Brain microvascular endothelial cell (primary cell): ENCODE results near the gene PHF21A.
"Not testable (repeated sequence)": the region's sequence is repeated elsewhere in the genome, so short reads cannot be mapped to it uniquely, and the experiment has no call there.

Experiments used
- DNase-seq: peaks from one replicate; pipeline ENCODE4 v3.0.0-alpha.2; 2020
- H3K27ac ChIP-seq: fragments of 250-450 bp; sonication (Bioruptor Pico); 2 replicates; pipeline ENCODE4 v1.5.1; 2020; ENCODE audit warnings: mild to moderate bottlenecking, moderate library complexity
- H3K27me3 ChIP-seq: fragments of 250-450 bp; sonication (Bioruptor Pico); replicated peaks from 2 replicates; pipeline ENCODE4 v1.5.1; 2020; ENCODE audit warnings: mild to moderate bottlenecking
- H3K36me3 ChIP-seq: fragments of 250-450 bp; sonication (Bioruptor Pico); replicated peaks from 2 replicates; pipeline ENCODE4 v1.5.1; 2020; ENCODE audit warnings: mild to moderate bottlenecking
- H3K4me3 ChIP-seq: 2 replicates; pipeline ENCODE4 v1.5.1; 2011; ENCODE audit warnings: low read depth, mild to moderate bottlenecking, control low read depth, low read length, moderate library complexity
- in situ Hi-C: cut with HindIII; loops from 2 replicates; pipeline ENCODE4 v1.10.0; 2017; ENCODE audit warnings: low sequenced_read_pairs, low pct_ligation_motif_present
- TF ChIP-seq, protein P1 (sequence below): IDR thresholded peaks from 2 replicates; pipeline ENCODE4 v1.5.1; 2011; ENCODE audit warnings: low read depth, mild to moderate bottlenecking, moderate library complexity, low read length, control low read depth, inconsistent platforms; ENCODE audit errors: missing control alignments

Gene PHF21A

GRCh38 chr11:46119352-46120216 is 1.7 kb downstream of the PHF21A start:
- peak; percentile 62 for DNase-seq
- H3K27me3 ChIP-seq, result no peaks in the 10 kb centered on the region
- H3K4me3 ChIP-seq, result peak overlapping the region; percentile 68
- peak overlapping the region; percentile 46 for H3K27ac ChIP-seq
- no peaks in the 10 kb centered on the region for H3K36me3 ChIP-seq
- in situ Hi-C loops, result no loop called here
- TF ChIP-seq, protein P1, sequence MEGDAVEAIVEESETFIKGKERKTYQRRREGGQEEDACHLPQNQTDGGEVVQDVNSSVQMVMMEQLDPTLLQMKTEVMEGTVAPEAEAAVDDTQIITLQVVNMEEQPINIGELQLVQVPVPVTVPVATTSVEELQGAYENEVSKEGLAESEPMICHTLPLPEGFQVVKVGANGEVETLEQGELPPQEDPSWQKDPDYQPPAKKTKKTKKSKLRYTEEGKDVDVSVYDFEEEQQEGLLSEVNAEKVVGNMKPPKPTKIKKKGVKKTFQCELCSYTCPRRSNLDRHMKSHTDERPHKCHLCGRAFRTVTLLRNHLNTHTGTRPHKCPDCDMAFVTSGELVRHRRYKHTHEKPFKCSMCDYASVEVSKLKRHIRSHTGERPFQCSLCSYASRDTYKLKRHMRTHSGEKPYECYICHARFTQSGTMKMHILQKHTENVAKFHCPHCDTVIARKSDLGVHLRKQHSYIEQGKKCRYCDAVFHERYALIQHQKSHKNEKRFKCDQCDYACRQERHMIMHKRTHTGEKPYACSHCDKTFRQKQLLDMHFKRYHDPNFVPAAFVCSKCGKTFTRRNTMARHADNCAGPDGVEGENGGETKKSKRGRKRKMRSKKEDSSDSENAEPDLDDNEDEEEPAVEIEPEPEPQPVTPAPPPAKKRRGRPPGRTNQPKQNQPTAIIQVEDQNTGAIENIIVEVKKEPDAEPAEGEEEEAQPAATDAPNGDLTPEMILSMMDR, result no peak

- in situ Hi-C loops, result no loop called here
- Histone ChIP-seq H3K36me3 (no peaks in the 10 kb centered on the region), H3K27ac (peak overlapping the region; percentile 46), H3K27me3 (no peaks in the 10 kb centered on the region), H3K4me3 (peak overlapping the region; percentile 68)
- DNase-seq, result no peak
- TF ChIP-seq, protein P1, result no peak
These were observed 2.4 kb downstream of the PHF21A start for GRCh38 chr11:46118702-46119351.

DNA sequence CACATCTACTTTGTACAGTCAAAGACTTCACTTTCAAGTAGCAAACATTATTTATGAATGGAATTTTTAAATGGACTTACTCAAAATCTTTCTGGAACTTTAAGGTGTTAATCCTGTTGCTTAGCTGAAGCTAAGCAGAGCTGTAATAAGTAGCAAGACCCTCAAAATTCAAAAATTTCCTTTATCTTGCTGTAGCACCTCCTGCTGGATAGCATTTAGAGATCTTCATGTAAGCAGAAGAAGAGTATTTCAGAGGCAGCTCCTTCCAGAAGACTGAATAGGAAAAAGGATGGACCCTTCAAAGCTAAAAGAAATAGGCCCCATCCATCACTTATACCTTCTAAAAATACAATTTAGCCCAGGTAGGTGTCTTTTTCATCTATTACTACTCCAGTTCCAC is 3.4 kb downstream of the PHF21A start:
- in situ Hi-C loops, result no loop called here
- H3K4me3 ChIP-seq, result no peak overlapping the region
- no peaks in the 10 kb centered on the region for H3K27me3 ChIP-seq
- H3K36me3 ChIP-seq, result no peaks in the 10 kb centered on the region
- no peak overlapping the region for H3K27ac ChIP-seq
- TF ChIP-seq, protein P1, result peak; percentile 30
- DNase-seq, result no peak

- H3K36me3 ChIP-seq, H3K4me3 ChIP-seq, in situ Hi-C loops, DNase-seq, H3K27me3 ChIP-seq, H3K27ac ChIP-seq: not testable (repeated sequence)
These were observed 4.6 kb downstream of the PHF21A start for GRCh38 chr11:46116712-46117037.

- in situ Hi-C loops, result no loop called here
- no peak overlapping the region for H3K27ac ChIP-seq
- no peaks in the 10 kb centered on the region for H3K27me3 ChIP-seq
- TF ChIP-seq, protein P1, result no peak
- DNase-seq, result no peak
- no peak overlapping the region for H3K4me3 ChIP-seq
- H3K36me3 ChIP-seq, result no peaks in the 10 kb centered on the region
These were observed 5.1 kb downstream of the PHF21A start for GRCh38 chr11:46116007-46116711.

DNA sequence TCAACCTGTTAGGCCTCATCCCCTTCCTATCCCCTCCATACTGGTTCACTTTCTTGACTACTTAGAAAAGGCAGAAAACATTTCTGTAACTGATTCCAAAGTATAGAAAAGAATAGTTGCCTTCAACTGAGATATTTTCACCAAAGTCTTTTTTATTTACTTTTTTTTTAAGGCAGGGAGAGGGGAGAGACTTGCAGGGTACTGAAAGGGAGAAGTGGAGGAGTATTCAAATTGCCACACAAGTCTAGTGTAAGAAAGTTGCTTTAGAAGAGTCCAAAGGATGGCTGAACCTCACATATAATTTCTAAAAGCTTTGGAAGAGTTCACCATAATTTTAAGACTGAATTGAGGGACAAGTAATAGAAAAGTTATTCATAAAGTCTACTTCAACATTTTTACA is 6.3 kb downstream of the PHF21A start:
- TF ChIP-seq, protein P1, result no peak
- Histone ChIP-seq H3K36me3 (no peaks in the 10 kb centered on the region), H3K27me3 (no peaks in the 10 kb centered on the region), H3K4me3 (no peak overlapping the region), H3K27ac (no peak overlapping the region)
- no peak for DNase-seq
- in situ Hi-C loops, result no loop called here
